ENCODE data around the gene LRIG1.

LRIG1 gene

GRCh38 chr3:66395635-66396034, 105.2 kb downstream of the LRIG1 start:
- TF ChIP-seq ESRRG (CRISPR knock-in tag; IDR thresholded peaks at IDR 0.05) (no peak), TCF4 (CRISPR knock-in tag; IDR thresholded peaks at IDR 0.05; ENCODE audit: borderline replicate concordance) (no peak), PPARA (CRISPR knock-in tag; IDR thresholded peaks at IDR 0.05; ENCODE audit: borderline replicate concordance) (no peak), RARB (CRISPR knock-in tag; IDR thresholded peaks at IDR 0.05) (no peak), BACH2 (CRISPR knock-in tag; IDR thresholded peaks at IDR 0.05; ENCODE audit: borderline replicate concordance) (no peak), ARNTL (CRISPR knock-in tag; IDR thresholded peaks at IDR 0.05; ENCODE audit: borderline replicate concordance, low read depth) (no peak), CREB5 (CRISPR knock-in tag; IDR thresholded peaks at IDR 0.05; ENCODE audit: low read depth) (no peak), TSHZ2 (CRISPR knock-in tag; IDR thresholded peaks at IDR 0.05) (no peak), CSDC2 (CRISPR knock-in tag; IDR thresholded peaks at IDR 0.05) (no peak), OSR1 (CRISPR knock-in tag; IDR thresholded peaks at IDR 0.05) (no peak), GLIS3 (CRISPR knock-in tag; IDR thresholded peaks at IDR 0.05) (no peak)
- ATAC-seq = no peak

- ATAC-seq = no peak
- TF ChIP-seq ESRRG (CRISPR knock-in tag; IDR thresholded peaks at IDR 0.05) = no peak
- no peak for TF ChIP-seq SNAI2 (CRISPR knock-in tag; IDR thresholded peaks at IDR 0.05)
- no peak for TF ChIP-seq ZNF565 (CRISPR knock-in tag; conservative IDR thresholded peaks at IDR 0.05; ENCODE audit: low read depth)
- no peak for TF ChIP-seq ZNF8 (CRISPR knock-in tag; IDR thresholded peaks at IDR 0.05)
- TF ChIP-seq OSR1 (CRISPR knock-in tag; IDR thresholded peaks at IDR 0.05) = no peak
- no peak for TF ChIP-seq GLIS3 (CRISPR knock-in tag; IDR thresholded peaks at IDR 0.05)
- TF ChIP-seq POU6F1 (CRISPR knock-in tag; IDR thresholded peaks at IDR 0.05; ENCODE audit: borderline replicate concordance, low read depth) = no peak
- no peak for TF ChIP-seq ARNTL (CRISPR knock-in tag; IDR thresholded peaks at IDR 0.05; ENCODE audit: borderline replicate concordance, low read depth)
- TF ChIP-seq CREB5 (CRISPR knock-in tag; IDR thresholded peaks at IDR 0.05; ENCODE audit: low read depth) = no peak
- TF ChIP-seq TCF4 (CRISPR knock-in tag; IDR thresholded peaks at IDR 0.05; ENCODE audit: borderline replicate concordance) = no peak
- no peak for TF ChIP-seq CSDC2 (CRISPR knock-in tag; IDR thresholded peaks at IDR 0.05)
- TF ChIP-seq TOX (CRISPR knock-in tag; IDR thresholded peaks at IDR 0.05; ENCODE audit: borderline replicate concordance) = no peak
- no peak for TF ChIP-seq TSHZ2 (CRISPR knock-in tag; IDR thresholded peaks at IDR 0.05)
- no peak for TF ChIP-seq CSRNP3 (CRISPR knock-in tag; IDR thresholded peaks at IDR 0.05)
Observed at GRCh38 chr3:66394753-66395249, 106.0 kb downstream of the LRIG1 start.
